Measurements from ENCODE around the gene ZFYVE1. TPM values are rescaled to one million over a fixed set of nuclear protein-coding genes. Genes with fewer than 3 reads are reported as not detected.
"Not testable (repeated sequence)": the region's sequence is repeated elsewhere in the genome, so short reads cannot be mapped to it uniquely, and the experiment has no call there.

ZFYVE1 gene
- total RNA-seq, 1 donor, result 30.8 TPM

DNA sequence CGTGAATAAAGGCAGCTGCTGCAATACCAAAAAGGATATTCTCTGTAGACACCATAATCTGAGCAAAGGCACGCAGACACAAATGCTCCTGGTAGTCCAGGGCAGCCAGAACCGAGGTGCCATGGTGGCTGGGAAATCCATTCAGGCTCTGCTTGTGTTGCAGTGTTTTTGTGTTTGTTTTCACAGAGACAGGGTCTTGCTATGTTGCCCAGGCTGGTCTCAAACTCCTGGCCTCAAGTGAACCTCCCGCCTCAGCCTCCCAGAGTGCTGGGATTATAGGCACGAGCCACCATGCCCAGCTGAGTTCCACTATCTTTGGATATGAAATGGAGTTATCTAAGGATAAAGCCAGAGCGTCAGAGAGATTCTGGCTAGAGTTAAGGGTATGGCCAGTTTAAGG, 60.9 kb downstream of the ZFYVE1 start:
- H2AFZ ChIP-seq (ENCODE audit: low read length), result no peak overlapping the region
- TF ChIP-seq, protein P1, sequence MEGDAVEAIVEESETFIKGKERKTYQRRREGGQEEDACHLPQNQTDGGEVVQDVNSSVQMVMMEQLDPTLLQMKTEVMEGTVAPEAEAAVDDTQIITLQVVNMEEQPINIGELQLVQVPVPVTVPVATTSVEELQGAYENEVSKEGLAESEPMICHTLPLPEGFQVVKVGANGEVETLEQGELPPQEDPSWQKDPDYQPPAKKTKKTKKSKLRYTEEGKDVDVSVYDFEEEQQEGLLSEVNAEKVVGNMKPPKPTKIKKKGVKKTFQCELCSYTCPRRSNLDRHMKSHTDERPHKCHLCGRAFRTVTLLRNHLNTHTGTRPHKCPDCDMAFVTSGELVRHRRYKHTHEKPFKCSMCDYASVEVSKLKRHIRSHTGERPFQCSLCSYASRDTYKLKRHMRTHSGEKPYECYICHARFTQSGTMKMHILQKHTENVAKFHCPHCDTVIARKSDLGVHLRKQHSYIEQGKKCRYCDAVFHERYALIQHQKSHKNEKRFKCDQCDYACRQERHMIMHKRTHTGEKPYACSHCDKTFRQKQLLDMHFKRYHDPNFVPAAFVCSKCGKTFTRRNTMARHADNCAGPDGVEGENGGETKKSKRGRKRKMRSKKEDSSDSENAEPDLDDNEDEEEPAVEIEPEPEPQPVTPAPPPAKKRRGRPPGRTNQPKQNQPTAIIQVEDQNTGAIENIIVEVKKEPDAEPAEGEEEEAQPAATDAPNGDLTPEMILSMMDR (IDR thresholded peaks at IDR 0.05; ENCODE audit: extremely low read depth, low read depth, low read length), result no peak
- DNase-seq (ENCODE audit: insufficient read length, low spot score, missing footprints), result no peak
- no peaks in the 10 kb centered on the region for H3K9me3 ChIP-seq (ENCODE audit: low read depth, low read length)
- no peaks in the 10 kb centered on the region for H4K20me1 ChIP-seq (ENCODE audit: insufficient read depth, low read length)
- no peak overlapping the region for H3K4me2 ChIP-seq (ENCODE audit: insufficient read depth, low read length)
- no peaks in the 10 kb centered on the region for H3K4me1 ChIP-seq (ENCODE audit: insufficient read depth, low read length)
- peaks cover 27% of the 10 kb centered on the region for H3K36me3 ChIP-seq (ENCODE audit: insufficient read depth, low read length)
- no peak overlapping the region for H3K27ac ChIP-seq (ENCODE audit: low read depth, low read length)
- H3K27me3 ChIP-seq (ENCODE audit: insufficient read depth, low read length), result no peaks in the 10 kb centered on the region
- H3K79me2 ChIP-seq (ENCODE audit: insufficient read depth, low read length), result no peaks in the 10 kb centered on the region
- no peak overlapping the region for H3K4me3 ChIP-seq (ENCODE audit: insufficient read depth, low read length)

DNA sequence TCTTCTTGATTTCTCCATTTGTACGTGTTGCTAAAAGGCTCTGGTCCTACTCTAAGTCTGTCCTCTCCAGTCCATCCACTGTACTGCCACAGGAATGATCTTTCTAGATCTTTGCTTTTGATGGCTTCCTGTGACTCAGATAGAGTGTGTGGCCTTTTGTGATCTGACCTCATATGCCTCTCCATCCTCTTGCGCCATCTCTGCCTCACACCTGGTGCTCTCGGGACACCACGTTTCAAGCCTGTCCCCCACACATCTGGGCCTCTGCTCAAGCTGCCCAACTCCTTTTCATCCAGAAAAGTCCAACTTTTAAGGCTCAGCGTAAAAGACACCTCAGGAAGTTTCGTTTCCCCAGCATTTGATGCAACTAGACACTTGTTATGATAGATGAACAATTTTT, 61.7 kb downstream of the ZFYVE1 start:
- Histone ChIP-seq H3K9me3 (ENCODE audit: low read depth, low read length) (no peaks in the 10 kb centered on the region), H3K4me3 (ENCODE audit: insufficient read depth, low read length) (no peak overlapping the region), H3K27me3 (ENCODE audit: insufficient read depth, low read length) (no peaks in the 10 kb centered on the region), H4K20me1 (ENCODE audit: insufficient read depth, low read length) (no peaks in the 10 kb centered on the region), H3K27ac (ENCODE audit: low read depth, low read length) (no peak overlapping the region), H3K4me1 (ENCODE audit: insufficient read depth, low read length) (no peaks in the 10 kb centered on the region), H3K4me2 (ENCODE audit: insufficient read depth, low read length) (no peak overlapping the region), H3K79me2 (ENCODE audit: insufficient read depth, low read length) (no peaks in the 10 kb centered on the region), H3K36me3 (ENCODE audit: insufficient read depth, low read length) (peaks cover 25% of the 10 kb centered on the region), H2AFZ (ENCODE audit: low read length) (no peak overlapping the region)
- TF ChIP-seq, protein P1 (IDR thresholded peaks at IDR 0.05; ENCODE audit: extremely low read depth, low read depth, low read length), result no peak
- no peak for DNase-seq (ENCODE audit: insufficient read length, low spot score, missing footprints)

DNA sequence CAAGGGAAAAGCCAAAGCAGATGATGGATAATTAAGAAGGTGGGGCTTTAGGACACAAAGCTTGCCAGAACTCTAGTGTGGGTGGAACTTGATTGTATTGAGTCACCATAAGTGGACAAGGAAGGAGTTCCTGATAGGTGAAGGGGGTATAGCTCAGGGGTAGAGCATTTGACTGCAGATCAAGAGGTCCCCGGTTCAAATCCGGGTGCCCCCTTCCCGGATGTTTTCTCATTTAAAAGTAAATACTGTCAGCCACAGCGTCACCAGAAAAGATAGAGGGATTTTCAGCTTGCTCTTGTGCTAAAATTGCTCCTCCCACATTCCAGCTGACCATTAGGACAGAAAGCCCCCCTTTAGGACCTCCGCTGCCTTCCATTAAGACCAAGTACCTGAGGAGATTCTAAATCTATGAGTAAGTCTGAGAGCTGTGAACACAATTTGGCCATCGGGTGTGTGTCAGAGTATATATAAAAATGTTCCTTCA, 64.0 kb downstream of the ZFYVE1 start:
- Histone ChIP-seq H4K20me1 (ENCODE audit: insufficient read depth, low read length) (no peaks in the 10 kb centered on the region), H3K9me3 (ENCODE audit: low read depth, low read length) (no peaks in the 10 kb centered on the region), H3K27me3 (ENCODE audit: insufficient read depth, low read length) (no peaks in the 10 kb centered on the region)

DNA sequence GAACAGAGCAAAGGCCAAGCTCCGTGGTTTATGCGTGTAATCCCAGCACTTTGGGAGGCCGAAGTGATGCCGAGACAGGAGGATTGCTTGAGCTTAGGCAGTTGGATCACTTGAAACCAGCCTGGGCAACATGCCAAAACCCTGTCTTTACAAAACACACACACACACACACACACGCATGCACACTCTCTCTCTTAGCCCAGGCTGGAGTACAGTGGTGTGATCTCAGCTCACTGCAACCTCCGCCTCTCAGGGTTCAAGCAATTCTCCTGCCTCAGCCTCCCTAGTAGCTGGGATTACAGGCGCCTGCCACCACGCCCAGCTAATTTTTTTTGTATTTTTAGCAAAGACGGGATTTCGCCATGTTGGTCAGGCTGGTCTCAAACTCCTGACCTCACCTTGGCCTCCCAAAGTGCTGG, 64.6 kb downstream of the ZFYVE1 start:
- H3K9me3 ChIP-seq (ENCODE audit: low read depth, low read length); H3K79me2 ChIP-seq (ENCODE audit: insufficient read depth, low read length); H3K27me3 ChIP-seq (ENCODE audit: insufficient read depth, low read length); H4K20me1 ChIP-seq (ENCODE audit: insufficient read depth, low read length); H3K27ac ChIP-seq (ENCODE audit: low read depth, low read length); H2AFZ ChIP-seq (ENCODE audit: low read length); H3K4me3 ChIP-seq (ENCODE audit: insufficient read depth, low read length); H3K4me2 ChIP-seq (ENCODE audit: insufficient read depth, low read length); H3K4me1 ChIP-seq (ENCODE audit: insufficient read depth, low read length): not testable (repeated sequence)
- peaks cover 22% of the 10 kb centered on the region for H3K36me3 ChIP-seq (ENCODE audit: insufficient read depth, low read length)
- DNase-seq (ENCODE audit: insufficient read length, low spot score, missing footprints), result peak; percentile 82

More for the DNA sequence above, 64.0 kb downstream of the ZFYVE1 start:
- H3K36me3 ChIP-seq (ENCODE audit: insufficient read depth, low read length), result peaks cover 27% of the 10 kb centered on the region
- H3K4me2 ChIP-seq (ENCODE audit: insufficient read depth, low read length), result no peak overlapping the region
- H3K4me3 ChIP-seq (ENCODE audit: insufficient read depth, low read length), result no peak overlapping the region
- no peak overlapping the region for H3K27ac ChIP-seq (ENCODE audit: low read depth, low read length)
- TF ChIP-seq, protein P1 (IDR thresholded peaks at IDR 0.05; ENCODE audit: extremely low read depth, low read depth, low read length), result no peak
- H3K4me1 ChIP-seq (ENCODE audit: insufficient read depth, low read length), result no peaks in the 10 kb centered on the region
- H2AFZ ChIP-seq (ENCODE audit: low read length), result no peak overlapping the region
- no peaks in the 10 kb centered on the region for H3K79me2 ChIP-seq (ENCODE audit: insufficient read depth, low read length)
- peak; percentile 92 for DNase-seq (ENCODE audit: insufficient read length, low spot score, missing footprints)

Measured in osteoblast (primary cell).